HepG2 (cell line): Measurements from ENCODE around the gene VIM. TPM values are rescaled to one million over a fixed set of nuclear protein-coding genes. Genes with fewer than 3 reads are reported as not detected.

ENCODE experiments used
- ATAC-seq: fragments of 200-7000 bp; cut with Tn5 transposase; 3 replicates; pipeline ENCODE4 v1.9.1; 2020; ENCODE audit warnings: mild to moderate bottlenecking, moderate library complexity
- BruUV-seq: library from RNA; stranded (reverse); fragments of 400-500 nt; replicated peaks from 2 replicates; lab custom pipeline; 2021; lab: Mats Ljungman, UMichigan
- CTCF ChIA-PET: fragments of 300-600 bp; formaldehyde crosslinking; extraction: SDS; loops from one replicate; lab custom pipeline; 2021; ENCODE audit warnings: low total read pairs, inconsistent platforms, low intra/inter-chr PET ratio; lab: Yijun Ruan, JAX
- POLR2A ChIA-PET: fragments of 350-600 bp; sonication (Branson Sonifier 250); formaldehyde crosslinking; loops from one replicate; lab custom pipeline; 2020; ENCODE audit warnings: antibody characterized with exemption, inconsistent platforms; lab: Yijun Ruan, JAX
- DNase-seq: peaks from one replicate; pipeline ENCODE4 v3.0.0-alpha.2; 2015; ENCODE audit warnings: low spot score
- FAIRE-seq: peaks from 3 replicates; lab custom pipeline; 2011; peaks lifted over from hg19 to GRCh38; lab: Jason Lieb, UNC
- H2AFZ ChIP-seq: one replicate; pipeline ENCODE4 v1.6.1; 2011; ENCODE audit warnings: low read length, inconsistent platforms
- H3K27ac ChIP-seq: fragments of 300-600 bp; 3 replicates; pipeline ENCODE4 v1.8.0; 2011; ENCODE audit warnings: mixed run types, mild to moderate bottlenecking, mixed read lengths, low read length, inconsistent platforms; ENCODE audit not compliant: insufficient read depth; ENCODE audit errors: extremely low read length
- H3K27me3 ChIP-seq, 2 experiments: fragments of 200-600 bp in 1 of 2; 2 replicates in 1 of 2; 3 replicates in 1 of 2; pipeline versions ENCODE4 v1.6.0 to v1.8.0; 2011; ENCODE audit warnings: low read length in 2 of 2, mild to moderate bottlenecking in 2 of 2, moderate library complexity in 2 of 2, inconsistent platforms in 1 of 2; ENCODE audit not compliant: insufficient read depth in 2 of 2, control insufficient read depth in 1 of 2
- H3K36me3 ChIP-seq, 2 experiments: fragments of 200-600 bp in 1 of 2; replicated peaks in 1 of 2; 2 replicates in 1 of 2; 3 replicates in 1 of 2; pipeline versions ENCODE4 v1.5.1 to v1.8.0; 2011; ENCODE audit warnings: low read length in 2 of 2, inconsistent platforms in 1 of 2; ENCODE audit not compliant: insufficient read depth in 2 of 2, control insufficient read depth in 1 of 2
- H3K4me1 ChIP-seq: 2 replicates; pipeline ENCODE4 v1.5.1; 2012; ENCODE audit warnings: low read length, inconsistent platforms; ENCODE audit not compliant: insufficient read depth
- H3K4me2 ChIP-seq: 2 replicates; pipeline ENCODE4 v1.6.0; 2011; ENCODE audit warnings: low read depth, low read length, inconsistent platforms
- H3K4me3 ChIP-seq, 3 experiments: fragments of 200-600 bp in 1 of 3; sonication (generic), shearing (Covaris generic) in 1 of 3; replicated peaks in 1 of 3; 2 replicates each; pipeline ENCODE4 v1.5.1; 2011 to 2016; ENCODE audit warnings: low read length in 3 of 3, inconsistent platforms in 2 of 3, low read depth in 2 of 3, mild to moderate bottlenecking in 2 of 3, control low read depth in 1 of 3, mixed read lengths in 1 of 3; ENCODE audit not compliant: insufficient read depth in 1 of 3
- H3K79me2 ChIP-seq: one replicate; pipeline ENCODE4 v1.6.1; 2011; ENCODE audit warnings: low read length, inconsistent platforms; ENCODE audit not compliant: insufficient read depth
- H3K9ac ChIP-seq: 2 replicates; pipeline ENCODE4 v1.6.0; 2011; ENCODE audit warnings: mild to moderate bottlenecking, low read depth, low read length, inconsistent platforms; ENCODE audit not compliant: insufficient read depth
- H3K9me3 ChIP-seq: 2 replicates; pipeline ENCODE4 v1.5.1; 2012; ENCODE audit warnings: mild to moderate bottlenecking, low read length
- H4K20me1 ChIP-seq: 2 replicates; pipeline ENCODE4 v1.6.0; 2011; ENCODE audit warnings: inconsistent platforms, mild to moderate bottlenecking, low read length, moderate library complexity; ENCODE audit not compliant: insufficient read depth
- CREM ChIP-seq, 2 experiments: sonication (generic) in 1 of 2; formaldehyde crosslinking in 1 of 2; IDR thresholded peaks; 2 replicates each; pipeline versions ENCODE4 v1.4.0 to v1.6.1; 2016 to 2020; ENCODE audit warnings: antibody characterized with exemption in 1 of 2, mild to moderate bottlenecking in 1 of 2, missing genetic modification reagents in 1 of 2
- DNMT1 ChIP-seq: sonication (generic); formaldehyde crosslinking; IDR thresholded peaks from 2 replicates; pipeline ENCODE4 v1.5.1; 2020; ENCODE audit warnings: mild to moderate bottlenecking, missing genetic modification reagents
- FOXO4 ChIP-seq: sonication (generic); formaldehyde crosslinking; conservative IDR thresholded peaks from 2 replicates; pipeline ENCODE4 v1.8.1; 2023; ENCODE audit warnings: missing genetic modification reagents
- MAF1 ChIP-seq: sonication (generic); formaldehyde crosslinking; IDR thresholded peaks from 2 replicates; pipeline ENCODE4 v1.5.0; 2020; ENCODE audit warnings: missing genetic modification reagents, borderline replicate concordance
- NCOR1 ChIP-seq: fragments of 200-600 bp; sonication (generic); IDR thresholded peaks from 2 replicates; pipeline ENCODE4 v1.7.0; 2017; ENCODE audit warnings: antibody characterized with exemption, low read length, borderline replicate concordance
- NFYC ChIP-seq: IDR thresholded peaks from 2 replicates; pipeline ENCODE4 v1.6.1; 2016; ENCODE audit warnings: missing genetic modification reagents, missing compliant biosample characterization
- THYN1 ChIP-seq: sonication (generic); formaldehyde crosslinking; IDR thresholded peaks from 2 replicates; pipeline ENCODE4 v1.8.1; 2023; ENCODE audit warnings: low read depth, mild to moderate bottlenecking, moderate library complexity, missing genetic modification reagents, borderline replicate concordance
- TRAFD1 ChIP-seq: sonication (generic); formaldehyde crosslinking; IDR thresholded peaks from 2 replicates; pipeline ENCODE4 v1.5.1; 2020; ENCODE audit warnings: missing genetic modification reagents, mild to moderate bottlenecking, borderline replicate concordance
- ZBTB3 ChIP-seq: sonication (generic); formaldehyde crosslinking; IDR thresholded peaks from 2 replicates; pipeline ENCODE4 v1.4.0; 2020; ENCODE audit warnings: low read depth, mild to moderate bottlenecking, moderate library complexity, missing genetic modification reagents, borderline replicate concordance
- ZBTB42 ChIP-seq: sonication (generic); formaldehyde crosslinking; IDR thresholded peaks from 2 replicates; pipeline ENCODE4 v1.5.0; 2020; ENCODE audit warnings: mild to moderate bottlenecking, missing genetic modification reagents
- ZFP36L2 ChIP-seq: sonication (generic); formaldehyde crosslinking; IDR thresholded peaks from 2 replicates; pipeline ENCODE4 v1.4.0; 2020; ENCODE audit warnings: missing genetic modification reagents
- ZNF574 ChIP-seq: sonication (generic); formaldehyde crosslinking; IDR thresholded peaks from 2 replicates; pipeline ENCODE4 v1.4.0; 2020; ENCODE audit warnings: missing genetic modification reagents
- ZNF737 ChIP-seq: sonication (generic); formaldehyde crosslinking; IDR thresholded peaks from 2 replicates; pipeline ENCODE4 v1.5.0; 2020; ENCODE audit warnings: missing genetic modification reagents, mild to moderate bottlenecking, borderline replicate concordance
- ZNF761 ChIP-seq: sonication (generic); formaldehyde crosslinking; conservative IDR thresholded peaks from 2 replicates; pipeline ENCODE4 v1.4.0; 2020; ENCODE audit warnings: mild to moderate bottlenecking, missing genetic modification reagents
- WGBS: methylation state at CpG from one replicate; pipeline ENCODE4 v1.1.6; 2017; ENCODE audit warnings: low lambda C conversion rate; 5-methylcytosine and 5-hydroxymethylcytosine counted together
- in situ Hi-C: cut with HindIII; loops from 2 replicates; pipeline ENCODE4 v1.10.0; 2017; ENCODE audit warnings: low pct_unique_long_range_greater_than_20kb; ENCODE audit not compliant: extremely low pct_ligation_motif_present
- intact Hi-C: fragments of 100-400 bp; cut with micrococcal nuclease; formaldehyde crosslinking; loops from one replicate; pipeline ENCODE4 v1.10.0; 2022; ENCODE audit not compliant: unreplicated experiment
- polyA plus RNA-seq, 8 experiments: library from polyadenylated mRNA; depleted of rRNA in 3 of 8; stranded (reverse) in 7 of 8; unstranded in 1 of 8; fragments of >200 nt; fragmentation: Illumina TruSeq in 4 of 8; extraction: Trizol in 4 of 8; gene quantifications; 2 replicates each; pipeline versions ENCODE4 v1.2.1 to v1.2.3, GENCODE V29; 2011 to 2016; ENCODE audit warnings: low read depth in 4 of 8, missing spikeins in 1 of 8, mixed read lengths in 1 of 8; ENCODE audit not compliant: insufficient read depth in 1 of 8
- total RNA-seq, 5 experiments: library from RNA; depleted of rRNA; stranded (reverse); fragments of >200 nt; fragmentation: Illumina TruSeq; extraction: Trizol; gene quantifications; 2 replicates each; pipeline ENCODE4 v1.2.3, GENCODE V29; 2016; ENCODE audit warnings: low read depth in 1 of 5

The VIM gene
- total and polyA plus RNA-seq, 2 of the 13 experiments (the other 11 are each of a cell fraction or from before 2014, with no cell fraction given): not detected

DNA sequence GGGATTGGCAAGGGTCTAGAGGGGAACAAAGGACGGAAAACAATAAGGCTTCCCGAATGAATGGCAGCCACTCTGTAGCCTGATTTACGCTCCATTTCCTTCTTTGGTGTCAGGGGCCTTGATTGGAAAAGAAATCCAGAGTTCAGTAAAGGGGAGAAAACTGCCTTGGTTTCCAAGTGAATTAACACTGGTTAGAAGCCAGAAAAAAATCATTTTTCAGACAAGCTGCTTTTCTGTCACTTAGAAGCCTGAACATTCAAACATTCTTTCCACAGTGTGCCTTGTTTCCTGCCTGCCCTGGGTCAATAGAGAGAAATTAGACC lies 26.3 kb upstream of the VIM start:
- ChIA-PET POLR2A (interaction anchor here (1.7 kb wide), 1 partner anchor 384 kb away, joined by 8 read pairs; the partner anchor contains the start of gene RSU1), CTCF (no interaction called here)
- H3K4me1 ChIP-seq: peaks cover 32% of the 10 kb centered on the region
- H3K27ac ChIP-seq: peak overlapping the region; percentile 66
- no peaks in the 10 kb centered on the region for H3K79me2 ChIP-seq
- 0% methylated on average over 3 of the region's 3 CpGs for WGBS
- no peaks in the 10 kb centered on the region for H3K9me3 ChIP-seq
- peak overlapping the region; percentile 75 for H3K9ac ChIP-seq
- FAIRE-seq: no peak
- peak overlapping the region; percentile 78 to 81 (median 81); a peak in 5 of 6 replicates for H3K4me3 ChIP-seq
- peak overlapping the region; percentile 83 for H3K4me2 ChIP-seq
- intact Hi-C loops: loop anchor here (1.0 kb wide), 1 partner anchor 30 kb away; no protein-coding TSS in a partner anchor
- BruUV-seq: TSS peak; percentile 62
- no peaks in the 10 kb centered on the region for H4K20me1 ChIP-seq
- no peaks in the 10 kb centered on the region for H3K36me3 ChIP-seq
- no peak for DNase-seq
- peak overlapping the region; percentile 98 for H2AFZ ChIP-seq
- in situ Hi-C loops: no loop called here
- ATAC-seq: no peak
- no peaks in the 10 kb centered on the region; a peak in 1 of 5 replicates for H3K27me3 ChIP-seq
- TF ChIP-seq THYN1 (no peak), ZNF574 (CRISPR knock-in tag) (no peak), FOXO4 (CRISPR knock-in tag) (no peak), NCOR1 (0 out of 2 replicates have a peak, but pooled peaks have one; percentile 3), ZNF761 (no peak), ZBTB3 (CRISPR knock-in tag) (0 out of 2 replicates have a peak, but pooled peaks have one; percentile 31), MAF1 (CRISPR knock-in tag) (0 out of 2 replicates have a peak, but pooled peaks have one; percentile 1), TRAFD1 (CRISPR knock-in tag) (no peak), ZNF737 (CRISPR knock-in tag) (peak; percentile 18; the same call in 1 of the 2 replicates), ZBTB42 (CRISPR knock-in tag) (no peak), CREM (IDR thresholded peaks at IDR 0.05) (0 out of 2 replicates have a peak, but pooled peaks have one; percentile 19), CREM (CRISPR knock-in tag; IDR thresholded peaks at IDR 0.05) (no peak), NFYC (CRISPR knock-in tag) (no peak), ZFP36L2 (CRISPR knock-in tag) (no peak), DNMT1 (CRISPR knock-in tag) (no peak)
